Sigmoid colon (tissue), 7 donors: ENCODE measurements around the gene TCEANC2. TPM values are rescaled to one million over a fixed set of nuclear protein-coding genes. Genes with fewer than 3 reads are reported as not detected.

Experiments
- DNase-seq: peaks from one replicate; pipeline ENCODE4 v3.0.0-alpha.2; 2019
- H3K27ac ChIP-seq, 4 donors: fragments of 200-600 bp; sonication (generic); one replicate each; pipeline ENCODE4 v1.5.1; 2016 to 2019; ENCODE audit warnings: mild to moderate bottlenecking in 1 of 4
- H3K27me3 ChIP-seq, 3 donors: fragments of 200-600 bp; sonication (generic); one replicate each; pipeline ENCODE4 v1.5.1; 2019; ENCODE audit warnings: mild to moderate bottlenecking in 1 of 3
- H3K36me3 ChIP-seq, 4 donors: fragments of 200-600 bp; sonication (generic); one replicate each; pipeline ENCODE4 v1.5.1; 2016 to 2019
- H3K4me1 ChIP-seq, 4 donors: fragments of 200-600 bp; sonication (generic); one replicate each; pipeline ENCODE4 v1.5.1; 2017 to 2019
- H3K4me3 ChIP-seq, 4 donors: fragments of 200-600 bp; sonication (generic); one replicate each; pipeline ENCODE4 v1.5.1; 2017 to 2019; ENCODE audit warnings: mild to moderate bottlenecking in 2 of 4, moderate library complexity in 1 of 4
- H3K9me3 ChIP-seq, 4 donors: fragments of 200-600 bp in 3 of 4; sonication (generic) in 3 of 4; one replicate each; pipeline versions ENCODE4 v1.5.1 to v1.6.1; 2013 to 2019
- EP300 ChIP-seq, 4 donors: sonication (generic); formaldehyde crosslinking; IDR thresholded peaks; one replicate each; pipeline ENCODE4 v1.6.1; 2017; ENCODE audit warnings: antibody characterized with exemption in 4 of 4
- POLR2A ChIP-seq, 2 donors: fragments of 450-650 bp; IDR thresholded peaks; one replicate each; pipeline ENCODE4 v1.6.1; 2016; ENCODE audit warnings: antibody characterized with exemption in 2 of 2, mild to moderate bottlenecking in 2 of 2, moderate library complexity in 2 of 2
- POLR2AphosphoS5 ChIP-seq, 4 donors: sonication (generic); formaldehyde crosslinking; IDR thresholded peaks; one replicate each; pipeline ENCODE4 v1.6.1; 2017; ENCODE audit warnings: antibody characterized with exemption in 4 of 4
- WGBS, 2 donors: extraction: QIAGEN DNeasy Blood & Tissue Kit; methylation state at CpG; one replicate each; pipeline ENCODE4 v1.1.7; 2013; 5-methylcytosine and 5-hydroxymethylcytosine counted together
- intact Hi-C: fragments of 100-400 bp; cut with DNase I; formaldehyde crosslinking; loops from one replicate; pipeline ENCODE4 v1.15.1; 2023
- polyA plus RNA-seq, 3 donors: library from polyadenylated mRNA; stranded (reverse); fragments of 200-250 nt; gene quantifications; one replicate each; pipeline ENCODE4 v1.2.3, GENCODE V29; 2013
- total RNA-seq, 4 donors: library from RNA; depleted of rRNA; stranded (reverse); fragments of >200 nt; gene quantifications; one replicate each; pipeline ENCODE4 v1.1.0, GENCODE V29; 2016
- TF ChIP-seq, protein P1 (sequence below), 4 experiments: fragments of 450-650 bp in 3 of 4; fragments of 200-600 bp in 1 of 4; IDR thresholded peaks; one replicate each; pipeline ENCODE4 v1.5.1; 2016 to 2019; ENCODE audit warnings: antibody characterized with exemption in 4 of 4, mild to moderate bottlenecking in 3 of 4, moderate library complexity in 2 of 4
- donor health status: healthy with polysubstance abuse.
- donor health status: Bipolar disorder and iron deficiency.
- donor health status: healthy.

The TCEANC2 gene
- total and polyA plus RNA-seq, 7 donors, result 1.8 to 6.9 (median 6.1) TPM

DNA sequence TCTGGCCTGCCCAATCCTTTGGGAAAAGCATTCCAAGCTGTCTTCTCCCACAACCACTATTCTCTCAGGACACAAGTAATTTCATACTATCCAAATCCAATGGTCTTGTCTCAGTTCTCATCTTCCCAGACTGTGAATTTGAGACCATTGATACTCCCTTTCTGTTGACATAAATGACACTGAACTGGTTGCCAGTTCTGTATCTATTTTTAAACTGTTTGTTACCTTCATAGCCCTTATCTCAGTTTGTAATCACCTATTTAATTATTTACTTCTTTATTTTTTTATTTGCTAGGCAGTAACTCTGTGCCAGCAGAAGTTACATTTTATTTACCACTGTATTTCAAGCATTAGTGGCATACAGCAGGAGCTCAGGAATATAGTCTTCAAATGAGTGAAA is 24.0 kb downstream of the TCEANC2 start:
- TF ChIP-seq POLR2AphosphoS5 (IDR thresholded peaks at IDR 0.05) (no peak), POLR2A (IDR thresholded peaks at IDR 0.05) (no peak), EP300 (IDR thresholded peaks at IDR 0.05) (no peak)
- TF ChIP-seq, protein P1, sequence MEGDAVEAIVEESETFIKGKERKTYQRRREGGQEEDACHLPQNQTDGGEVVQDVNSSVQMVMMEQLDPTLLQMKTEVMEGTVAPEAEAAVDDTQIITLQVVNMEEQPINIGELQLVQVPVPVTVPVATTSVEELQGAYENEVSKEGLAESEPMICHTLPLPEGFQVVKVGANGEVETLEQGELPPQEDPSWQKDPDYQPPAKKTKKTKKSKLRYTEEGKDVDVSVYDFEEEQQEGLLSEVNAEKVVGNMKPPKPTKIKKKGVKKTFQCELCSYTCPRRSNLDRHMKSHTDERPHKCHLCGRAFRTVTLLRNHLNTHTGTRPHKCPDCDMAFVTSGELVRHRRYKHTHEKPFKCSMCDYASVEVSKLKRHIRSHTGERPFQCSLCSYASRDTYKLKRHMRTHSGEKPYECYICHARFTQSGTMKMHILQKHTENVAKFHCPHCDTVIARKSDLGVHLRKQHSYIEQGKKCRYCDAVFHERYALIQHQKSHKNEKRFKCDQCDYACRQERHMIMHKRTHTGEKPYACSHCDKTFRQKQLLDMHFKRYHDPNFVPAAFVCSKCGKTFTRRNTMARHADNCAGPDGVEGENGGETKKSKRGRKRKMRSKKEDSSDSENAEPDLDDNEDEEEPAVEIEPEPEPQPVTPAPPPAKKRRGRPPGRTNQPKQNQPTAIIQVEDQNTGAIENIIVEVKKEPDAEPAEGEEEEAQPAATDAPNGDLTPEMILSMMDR (IDR thresholded peaks at IDR 0.05), result no peak
- Histone ChIP-seq H3K27me3 (no peaks in the 10 kb centered on the region), H3K9me3 (no peaks in the 10 kb centered on the region), H3K36me3 (no peaks in the 10 kb centered on the region), H3K27ac (no peak overlapping the region), H3K4me1 (no peaks in the 10 kb centered on the region), H3K4me3 (no peak overlapping the region)
- DNase-seq, result no peak
- intact Hi-C loops, result no loop called here

GRCh38 chr1:54080598-54081049 is 27.2 kb downstream of the TCEANC2 start:
- TF ChIP-seq, protein P1 (IDR thresholded peaks at IDR 0.05), result no peak
- TF ChIP-seq POLR2A (IDR thresholded peaks at IDR 0.05) (no peak), EP300 (IDR thresholded peaks at IDR 0.05) (no peak), POLR2AphosphoS5 (IDR thresholded peaks at IDR 0.05) (no peak)
- intact Hi-C loops, result no loop called here
- H3K27ac ChIP-seq, result no peak overlapping the region
- no peaks in the 10 kb centered on the region for H3K36me3 ChIP-seq
- DNase-seq, result no peak
- H3K9me3 ChIP-seq, result no peaks in the 10 kb centered on the region
- no peaks in the 10 kb centered on the region for H3K4me1 ChIP-seq
- no peak overlapping the region for H3K4me3 ChIP-seq
- H3K27me3 ChIP-seq, result no peaks in the 10 kb centered on the region
- WGBS, 2 donors, result 78 to 90% methylated on average over 2 of the region's 2 CpGs

DNA sequence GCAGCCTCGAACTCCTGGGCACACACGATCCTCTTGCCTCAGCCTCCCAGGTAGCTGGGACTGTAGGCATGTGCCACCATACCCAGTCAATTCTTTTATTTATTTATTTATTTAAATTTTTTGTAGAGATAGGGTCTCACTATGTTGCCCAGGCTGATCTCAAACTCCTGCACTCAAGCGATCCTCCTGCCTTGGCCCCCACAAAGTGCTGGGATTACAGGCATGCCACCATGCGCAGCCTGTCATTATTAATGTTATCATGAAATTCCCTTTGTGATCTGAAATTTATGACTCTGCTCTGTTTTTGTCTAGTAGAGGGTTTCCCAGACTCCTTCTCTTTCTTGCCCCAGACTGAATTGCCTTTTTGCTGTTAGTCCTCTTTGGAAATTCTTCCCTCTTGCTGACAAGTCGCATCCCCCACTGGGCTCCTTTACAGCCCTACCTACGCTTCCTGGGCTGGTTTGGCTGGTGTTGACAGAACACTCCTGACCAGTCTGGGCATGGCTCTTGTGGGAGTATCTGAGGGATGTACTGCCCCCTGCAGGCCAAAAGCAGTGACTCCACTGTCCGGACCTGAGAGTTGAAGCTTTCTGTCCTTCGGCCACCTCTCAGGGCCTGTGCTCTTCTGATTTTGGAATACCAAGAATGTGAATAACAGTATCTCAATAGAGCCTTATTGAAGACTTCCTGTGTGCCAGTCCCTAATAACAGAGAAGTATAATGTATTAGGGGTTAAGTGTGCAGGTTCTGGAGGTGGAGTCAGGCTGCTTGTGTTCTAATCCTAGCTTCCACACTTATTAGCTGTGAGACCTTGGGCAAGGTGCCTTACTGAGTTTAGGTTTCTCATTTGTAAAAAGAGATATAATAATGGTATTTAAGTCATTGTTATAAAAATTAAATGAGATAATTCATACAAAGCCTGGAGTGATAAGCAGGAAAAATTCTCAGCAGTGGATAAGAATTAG is 28.2 kb downstream of the TCEANC2 start:
- no peaks in the 10 kb centered on the region for H3K36me3 ChIP-seq
- no peak overlapping the region for H3K27ac ChIP-seq
- peak; percentile 69 for DNase-seq
- H3K4me3 ChIP-seq, result no peak overlapping the region
- no peaks in the 10 kb centered on the region for H3K4me1 ChIP-seq
- H3K27me3 ChIP-seq, result no peaks in the 10 kb centered on the region
- TF ChIP-seq EP300 (IDR thresholded peaks at IDR 0.05), result no peak
- no peak for TF ChIP-seq POLR2AphosphoS5 (IDR thresholded peaks at IDR 0.05)
- TF ChIP-seq, protein P1 (IDR thresholded peaks at IDR 0.05), result peak in 3 of 4 experiments; percentile 28 to 50 (median 39)
- intact Hi-C loops, result no loop called here
- 55 to 82% methylated on average over 8 of the region's 8 CpGs for WGBS, 2 donors
- H3K9me3 ChIP-seq, result no peaks in the 10 kb centered on the region

- 95 to 97% methylated on average over 2 of the region's 2 CpGs for WGBS, 2 donors
- H3K36me3 ChIP-seq, result peaks cover 0 to 9% (median 0%) of the 10 kb centered on the region in 4 donors
- no peak overlapping the region for H3K27ac ChIP-seq
- H3K4me3 ChIP-seq, result no peak overlapping the region
- intact Hi-C loops, result no loop called here
- no peaks in the 10 kb centered on the region for H3K9me3 ChIP-seq
- no peaks in the 10 kb centered on the region for H3K4me1 ChIP-seq
- no peak for DNase-seq
- TF ChIP-seq POLR2AphosphoS5 (IDR thresholded peaks at IDR 0.05), result no peak
- TF ChIP-seq EP300 (IDR thresholded peaks at IDR 0.05), result no peak
- TF ChIP-seq, protein P1 (IDR thresholded peaks at IDR 0.05), result no peak
- no peak for TF ChIP-seq POLR2A (IDR thresholded peaks at IDR 0.05)
- no peaks in the 10 kb centered on the region for H3K27me3 ChIP-seq
Observed at GRCh38 chr1:54084794-54085193, 31.4 kb downstream of the TCEANC2 start.
